ENCODE data around the gene ACOT7.
A peak's percentile ranks its signal among the peaks of the same experiment; 100 is the strongest.

The ACOT7 gene

DNA sequence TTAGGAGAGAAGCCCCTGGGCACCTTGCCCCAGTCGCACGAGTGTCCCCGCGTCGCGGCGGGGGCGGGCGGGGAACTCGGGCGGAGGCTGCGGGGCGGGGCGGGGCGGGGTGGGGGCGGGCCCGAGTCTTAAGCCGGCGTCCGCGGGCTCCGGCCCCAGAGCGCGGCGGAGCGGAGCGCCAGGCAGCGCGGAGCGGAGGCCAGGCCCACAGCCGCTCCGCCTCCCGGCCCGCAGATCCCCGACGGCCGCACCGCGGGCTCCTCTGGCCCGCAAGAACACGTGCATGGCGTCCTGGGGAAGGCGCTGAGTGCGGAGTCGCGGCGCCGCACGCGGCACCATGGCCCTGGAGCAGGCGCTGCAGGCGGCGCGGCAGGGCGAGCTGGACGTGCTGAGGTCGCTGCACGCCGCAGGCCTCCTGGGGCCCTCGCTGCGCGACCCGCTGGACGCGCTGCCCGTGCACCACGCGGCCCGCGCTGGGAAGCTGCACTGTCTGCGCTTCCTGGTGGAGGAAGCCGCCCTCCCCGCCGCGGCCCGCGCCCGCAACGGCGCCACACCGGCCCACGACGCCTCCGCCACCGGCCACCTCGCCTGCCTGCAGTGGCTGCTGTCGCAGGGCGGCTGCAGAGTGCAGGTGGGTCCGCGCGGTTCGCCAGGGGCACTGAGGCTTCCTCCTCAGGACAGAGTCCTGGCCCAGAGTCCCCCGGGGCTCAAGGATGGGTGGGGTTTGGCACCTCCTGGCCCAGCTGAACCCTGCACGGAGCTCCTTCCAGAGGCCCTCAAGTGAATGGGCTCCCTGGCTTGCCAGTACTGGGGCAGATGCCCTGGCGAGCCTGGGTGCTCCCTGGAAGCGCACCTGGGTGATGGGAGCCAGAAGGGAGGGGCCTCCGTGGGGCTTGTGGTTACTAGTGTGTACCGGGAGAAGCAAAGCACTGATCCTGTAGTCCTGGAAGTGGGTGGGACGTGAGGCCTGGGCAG lies 31.3 kb upstream of the ACOT7 start, which contains the start of gene ESPN:
TSS of gene ESPN (plus strand) at position 158 of the 975 bp plus-strand sequence. CDS start at position 338, 180 bp downstream.
- DNase-seq (ENCODE audit: low spot score) = no peak

DNA sequence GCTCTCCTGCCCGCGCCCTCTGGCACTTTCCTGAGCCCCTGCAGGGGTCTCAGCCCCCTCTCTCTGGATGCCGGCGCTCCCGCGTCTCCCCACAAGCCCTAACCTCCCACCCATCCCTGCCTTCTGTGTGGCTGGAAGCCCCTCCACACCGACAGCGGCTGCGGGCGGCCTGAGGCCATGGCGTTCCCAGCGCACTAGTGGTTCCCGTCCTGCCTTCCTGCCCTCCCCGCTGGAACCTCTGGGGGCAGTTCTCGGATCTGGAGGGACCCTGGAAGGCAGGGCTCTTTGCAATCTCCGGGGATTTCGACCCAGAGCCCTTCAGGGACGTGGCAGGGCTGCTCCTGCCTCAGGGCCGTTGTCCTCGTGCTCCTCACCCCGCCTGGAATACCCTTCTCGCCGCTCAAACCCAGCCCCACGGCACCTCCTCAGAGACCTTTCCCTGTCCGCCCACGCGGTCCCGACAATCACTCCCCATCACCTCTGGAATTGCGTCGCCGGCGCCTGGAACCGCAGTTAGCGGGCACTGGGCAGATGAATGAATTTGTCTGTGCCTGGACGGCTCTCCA lies 30.5 kb upstream of the ACOT7 start:
- DNase-seq (ENCODE audit: low spot score) = no peak

DNA sequence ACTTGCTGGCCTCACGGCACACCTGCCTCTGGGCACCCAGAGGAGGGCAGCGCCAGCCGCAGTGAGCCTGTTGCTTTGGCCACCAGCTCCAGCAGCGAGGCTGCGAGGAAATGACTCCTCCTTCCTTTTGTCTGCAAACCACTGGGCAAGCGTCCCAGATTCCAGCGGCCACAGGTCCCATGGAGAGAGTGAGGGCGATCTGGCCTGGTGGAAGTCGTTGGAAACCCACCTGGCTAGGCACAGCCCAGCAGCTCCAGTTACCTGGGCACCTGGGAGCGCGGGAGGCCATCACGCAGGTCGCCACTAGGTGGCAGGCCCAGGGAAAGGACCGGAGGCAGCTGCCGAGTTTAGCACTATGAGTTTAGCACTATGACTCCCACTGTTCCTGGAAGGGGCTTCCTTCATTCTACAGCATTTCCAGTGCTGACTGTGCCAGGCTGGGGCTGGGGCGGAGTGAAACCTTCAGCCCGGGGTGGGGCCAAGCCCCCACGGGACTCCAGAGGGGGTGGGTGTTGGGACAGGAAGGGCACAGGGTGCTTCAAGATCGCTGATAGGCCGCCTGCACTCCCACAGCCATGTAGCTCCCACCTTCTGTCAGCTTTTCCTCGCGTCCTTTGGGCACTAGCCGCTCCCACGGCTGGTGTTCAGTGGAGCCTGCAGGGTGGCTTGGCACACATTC lies 29.9 kb upstream of the ACOT7 start:
- DNase-seq (ENCODE audit: low spot score) = no peak

DNA sequence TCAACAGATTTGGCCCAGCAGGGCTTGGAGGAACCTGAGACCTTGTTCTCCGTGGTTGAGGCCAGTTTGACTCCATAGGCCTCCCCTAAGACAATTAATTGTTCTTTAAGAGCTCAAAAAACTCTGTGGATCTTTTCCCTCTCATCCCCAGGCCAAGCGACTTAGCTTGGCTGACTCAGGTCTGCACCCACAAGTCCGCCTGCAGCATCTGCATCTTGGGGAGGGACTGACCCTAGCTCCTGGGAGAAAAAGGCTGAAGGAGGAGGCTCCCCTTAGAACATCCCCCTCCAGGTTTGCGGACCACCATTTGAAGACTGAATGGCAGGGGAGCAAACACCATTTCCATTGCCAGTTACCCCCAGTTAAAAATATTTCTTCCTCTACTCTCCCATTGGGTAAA lies 27.7 kb upstream of the ACOT7 start:
- no peak for DNase-seq (ENCODE audit: low spot score)

DNA sequence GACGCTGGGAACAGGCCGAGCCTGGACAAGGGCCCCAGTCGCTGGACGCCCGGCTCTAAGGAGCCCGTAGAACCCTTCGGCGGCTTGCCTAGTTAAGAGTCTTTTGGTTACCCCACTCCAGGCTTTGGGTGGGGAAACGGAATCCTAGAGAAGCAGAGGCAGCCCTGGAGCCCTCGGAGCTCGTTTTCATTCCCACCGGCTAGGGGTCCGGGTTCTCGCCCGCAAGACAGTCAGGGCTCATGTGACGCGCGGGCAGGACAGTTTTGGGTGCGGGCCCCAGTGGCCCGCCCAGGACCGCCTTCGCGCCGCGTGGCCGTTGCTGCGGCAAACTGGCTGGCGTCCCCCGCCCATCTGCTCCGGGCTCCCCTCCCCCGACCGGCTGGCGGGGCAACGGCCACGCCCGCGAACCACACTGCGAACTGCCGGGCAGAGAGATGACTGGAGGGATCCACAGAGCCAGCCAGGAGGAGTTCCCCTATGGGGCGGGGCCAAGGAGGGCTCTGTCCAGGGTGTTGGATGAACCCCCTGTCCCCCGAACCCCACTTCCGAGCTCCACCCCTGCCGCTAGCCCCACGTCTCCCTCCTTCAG lies 27.0 kb upstream of the ACOT7 start:
- DNase-seq (ENCODE audit: low spot score) = no peak

DNA sequence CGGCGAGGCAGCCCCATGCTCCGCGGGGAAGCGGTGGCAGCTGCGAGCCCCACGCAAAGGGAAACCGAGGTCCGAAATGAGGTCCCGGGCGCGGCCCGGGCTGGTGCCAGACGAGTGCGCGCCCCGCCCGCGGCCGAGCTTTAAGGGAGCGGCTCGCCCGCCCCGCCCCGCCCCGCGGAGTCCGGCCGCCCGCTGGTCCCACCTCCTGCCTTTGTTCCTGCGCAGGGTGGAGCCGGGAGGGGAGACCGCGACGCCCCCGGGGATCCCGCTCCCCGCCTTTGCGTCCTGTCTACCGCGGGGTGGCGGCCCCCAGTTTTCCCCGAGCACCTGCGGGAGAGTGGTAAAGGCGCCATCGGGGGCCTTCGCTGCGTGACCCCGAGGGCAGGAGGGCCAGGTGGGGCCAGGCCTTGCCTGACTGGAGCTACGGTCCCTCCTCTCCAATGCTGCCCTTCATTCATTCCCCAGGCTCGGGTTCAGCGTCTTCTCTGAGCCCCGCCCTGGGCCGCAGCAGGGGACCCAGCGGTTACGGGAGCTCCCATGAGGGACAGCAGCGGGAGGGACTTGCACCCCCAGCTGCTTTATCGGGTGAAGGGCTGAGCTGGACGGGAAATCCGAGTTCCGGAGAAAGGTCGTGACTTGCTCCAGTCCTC lies 26.4 kb upstream of the ACOT7 start, which contains the start of gene HES2:
TSS of gene HES2 (minus strand) at position 116 of the 650 bp plus-strand sequence. CDS start at position 17, 99 bp downstream.
- DNase-seq (ENCODE audit: low spot score) = peak; percentile 64

DNA sequence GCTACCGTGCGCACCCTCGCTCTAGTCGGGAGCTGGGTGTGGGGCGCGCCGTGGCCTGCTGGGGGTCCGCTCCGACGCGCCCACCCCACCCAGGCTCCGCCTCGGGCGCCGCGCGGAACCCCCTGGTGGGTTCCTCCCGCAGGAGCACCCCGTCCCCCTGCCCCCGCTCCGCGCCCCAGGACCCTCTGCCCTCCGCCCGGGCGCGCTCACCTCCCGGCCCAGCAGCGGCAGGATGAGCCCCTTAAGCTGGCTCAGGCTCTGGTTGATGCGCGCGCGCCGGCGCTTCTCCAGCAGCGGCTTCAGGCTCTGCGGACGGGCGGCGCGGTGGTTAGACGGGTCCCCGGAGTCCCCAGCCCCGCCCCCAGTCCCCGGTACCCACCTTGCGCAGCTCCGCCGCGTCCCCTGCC lies 25.8 kb upstream of the ACOT7 start:
- DNase-seq (ENCODE audit: low spot score) = no peak

DNA sequence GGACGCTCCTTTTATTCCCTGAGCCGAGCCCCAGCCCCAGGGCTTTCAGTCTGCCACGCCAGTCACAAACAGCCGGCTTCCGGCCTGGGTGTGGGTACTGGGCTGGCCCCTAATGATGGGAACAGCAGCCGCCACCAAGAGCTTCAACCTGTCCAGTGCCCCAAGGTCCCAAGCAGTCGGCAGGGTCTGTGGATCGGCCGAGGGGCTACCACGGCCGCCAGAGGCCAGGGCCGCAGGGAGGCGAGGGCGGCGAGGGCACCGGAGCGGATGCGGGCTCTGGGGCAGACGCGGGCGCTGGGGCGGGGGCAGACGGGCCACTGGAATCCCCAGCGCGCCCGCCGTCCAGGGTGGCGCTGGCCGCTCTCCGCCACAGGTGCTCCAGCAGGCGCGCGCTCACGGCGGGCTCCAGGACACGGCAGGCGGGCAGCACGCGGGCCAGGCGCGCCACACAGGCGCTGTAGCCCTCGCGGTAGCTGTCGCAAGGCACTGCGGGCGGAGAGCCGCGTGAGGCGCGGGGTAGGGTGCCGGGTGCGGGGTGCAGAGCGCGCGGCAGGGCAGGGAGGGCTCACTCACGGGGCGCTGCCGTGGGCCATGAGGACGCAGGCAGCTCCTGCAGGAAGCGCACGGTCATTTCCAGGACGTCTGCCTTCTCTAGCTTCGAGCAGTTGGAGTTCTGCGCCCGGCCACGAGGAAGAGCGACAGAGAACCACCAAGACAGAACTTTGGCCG lies 25.3 kb upstream of the ACOT7 start:
- no peak for DNase-seq (ENCODE audit: low spot score)

DNA sequence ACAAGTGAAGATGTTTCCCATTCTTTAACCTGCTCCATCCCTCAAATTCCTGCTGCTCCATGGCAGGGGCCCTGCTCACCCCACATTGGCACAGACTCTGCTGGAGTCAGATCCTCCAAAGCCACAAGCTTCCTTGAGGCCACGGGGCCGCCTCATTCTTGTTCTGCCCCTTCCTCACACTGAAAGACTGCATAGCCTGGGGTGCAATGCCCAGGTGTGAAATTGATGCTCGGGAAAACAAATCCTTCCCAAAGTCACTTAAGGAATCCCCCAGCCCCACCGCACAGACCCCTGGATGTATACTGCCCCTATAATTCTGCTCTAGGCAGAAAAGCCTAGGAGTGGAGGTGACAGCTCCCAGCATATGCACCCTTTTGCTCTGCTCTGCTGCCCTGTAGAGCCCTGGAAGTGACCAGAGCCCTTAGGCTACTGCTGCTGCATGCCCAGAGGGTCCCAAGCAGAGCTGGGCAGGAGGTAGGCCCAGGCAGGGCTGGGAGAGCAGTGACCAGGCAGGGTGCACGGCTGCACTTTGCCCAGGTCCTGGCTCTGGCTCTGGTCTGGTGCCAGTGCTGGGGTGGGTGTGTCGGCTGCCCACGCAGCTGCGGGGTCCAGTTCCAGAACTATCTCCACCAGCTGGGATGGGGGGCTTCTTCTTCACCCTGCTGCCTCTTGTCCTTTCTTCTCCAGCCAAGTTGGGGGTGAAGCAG lies 24.5 kb upstream of the ACOT7 start:
- no peak for DNase-seq (ENCODE audit: low spot score)

DNA sequence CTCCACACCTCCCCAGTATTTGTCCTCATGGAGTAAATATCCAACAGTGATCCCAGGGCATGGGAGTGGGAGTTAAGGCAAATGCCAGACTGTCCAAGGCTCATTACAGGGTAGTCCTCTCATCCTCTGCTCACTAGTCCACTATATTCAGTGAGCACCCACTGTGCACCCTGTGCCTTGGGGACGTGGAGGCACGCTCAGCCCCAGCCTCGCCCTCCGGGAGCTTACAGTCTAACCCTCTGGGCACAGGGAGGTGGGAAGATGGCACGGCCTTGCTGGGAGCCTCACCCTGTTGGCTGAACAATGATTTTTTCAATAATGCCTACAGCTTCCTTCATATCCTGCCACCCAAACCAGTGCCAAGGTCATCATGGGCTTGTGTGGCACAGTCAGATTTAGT lies 23.3 kb upstream of the ACOT7 start:
- no peak for DNase-seq (ENCODE audit: low spot score)

DNA sequence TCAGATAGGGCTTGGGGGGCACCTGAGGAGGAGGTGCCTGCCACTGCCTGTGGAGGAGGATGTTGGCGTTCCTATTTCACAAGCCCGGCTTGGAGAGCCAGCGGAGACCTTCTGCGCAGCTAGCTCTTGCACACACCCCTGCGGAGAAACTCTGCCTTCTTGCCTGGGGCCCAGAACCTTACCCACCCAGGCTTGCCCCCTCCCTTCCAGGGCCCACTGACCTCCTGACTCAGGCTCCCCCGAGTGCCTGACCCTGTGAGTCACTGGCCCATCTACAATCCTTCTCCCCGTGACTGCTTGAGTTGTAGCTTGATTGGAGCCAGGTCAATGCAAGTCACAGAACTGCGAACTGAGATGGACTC lies 22.7 kb upstream of the ACOT7 start:
- DNase-seq (ENCODE audit: low spot score) = no peak

DNA sequence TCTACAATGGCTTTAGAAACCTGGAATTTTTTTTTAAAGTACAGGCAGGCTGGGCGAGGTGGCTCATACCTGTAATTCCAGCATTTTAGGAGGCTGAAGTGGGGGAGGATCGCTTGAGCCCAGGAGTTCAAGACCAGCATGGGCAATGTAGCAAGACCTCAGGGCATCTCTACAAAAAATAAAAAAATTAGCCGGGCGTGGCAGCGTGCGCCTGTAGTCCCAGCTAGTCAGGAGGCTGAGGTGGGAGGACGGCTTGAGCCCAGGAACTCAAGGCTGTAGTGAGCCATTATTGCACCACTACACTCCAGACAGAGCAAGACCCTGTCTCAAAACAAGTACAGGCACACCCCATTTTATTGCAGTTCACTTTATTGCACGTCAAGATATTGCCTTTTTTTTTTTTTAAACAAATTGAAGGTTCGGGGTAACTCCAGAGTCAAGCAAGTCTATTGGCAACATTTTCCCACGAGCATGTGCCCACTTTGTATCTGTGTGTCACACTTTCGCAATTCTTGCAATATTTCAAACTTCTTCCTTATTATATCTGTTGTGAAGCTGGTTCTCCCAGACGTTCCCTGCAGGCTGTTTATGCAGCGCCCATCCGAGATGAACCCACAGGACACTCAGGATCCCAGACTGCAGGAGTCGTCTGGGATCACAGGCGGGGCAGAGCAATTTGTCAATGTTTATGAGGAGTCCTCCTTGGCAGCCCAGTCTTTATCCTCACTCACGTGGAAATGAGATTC lies 21.5 kb upstream of the ACOT7 start:
- DNase-seq (ENCODE audit: low spot score) = no peak

DNA sequence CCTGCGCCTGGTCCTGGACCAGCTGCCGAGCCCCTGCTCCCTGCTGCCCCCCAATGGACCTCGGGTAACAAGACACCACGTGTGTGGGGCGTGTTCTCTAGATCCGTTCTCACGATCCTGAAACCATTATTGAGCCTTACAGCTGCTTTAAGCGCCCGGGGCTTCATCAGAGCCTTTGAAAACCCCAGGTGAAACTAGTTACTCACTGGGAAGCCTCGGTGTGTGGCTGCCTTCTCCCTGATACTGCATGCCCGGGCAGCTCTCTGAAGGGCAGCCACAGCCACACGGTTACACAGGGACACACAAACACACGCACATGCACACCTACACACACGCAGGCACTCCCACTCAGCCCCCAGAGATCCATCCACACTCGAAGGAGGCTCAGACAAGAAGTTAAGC lies 20.9 kb upstream of the ACOT7 start:
- DNase-seq (ENCODE audit: low spot score) = peak; percentile 80

DNA sequence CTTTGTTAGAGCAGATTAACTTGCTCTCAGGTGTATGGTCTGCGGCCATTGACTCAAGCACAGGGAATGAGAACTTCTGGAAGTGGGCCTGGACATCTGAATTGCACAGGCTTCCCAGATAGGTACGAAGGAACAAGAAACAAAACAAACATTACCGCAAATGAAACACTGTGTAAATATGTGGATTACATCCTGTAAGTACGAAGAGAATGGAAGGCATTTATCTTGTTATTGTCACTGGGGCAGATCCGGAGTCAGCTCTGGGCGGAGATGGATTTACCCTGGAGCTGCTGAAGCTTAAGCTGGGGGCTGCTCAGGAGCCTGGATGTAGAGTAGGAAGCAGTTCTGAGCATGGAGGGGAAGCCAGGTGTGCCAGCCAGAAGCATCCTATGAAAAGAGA lies 19.3 kb upstream of the ACOT7 start:
- no peak for DNase-seq (ENCODE audit: low spot score)

DNA sequence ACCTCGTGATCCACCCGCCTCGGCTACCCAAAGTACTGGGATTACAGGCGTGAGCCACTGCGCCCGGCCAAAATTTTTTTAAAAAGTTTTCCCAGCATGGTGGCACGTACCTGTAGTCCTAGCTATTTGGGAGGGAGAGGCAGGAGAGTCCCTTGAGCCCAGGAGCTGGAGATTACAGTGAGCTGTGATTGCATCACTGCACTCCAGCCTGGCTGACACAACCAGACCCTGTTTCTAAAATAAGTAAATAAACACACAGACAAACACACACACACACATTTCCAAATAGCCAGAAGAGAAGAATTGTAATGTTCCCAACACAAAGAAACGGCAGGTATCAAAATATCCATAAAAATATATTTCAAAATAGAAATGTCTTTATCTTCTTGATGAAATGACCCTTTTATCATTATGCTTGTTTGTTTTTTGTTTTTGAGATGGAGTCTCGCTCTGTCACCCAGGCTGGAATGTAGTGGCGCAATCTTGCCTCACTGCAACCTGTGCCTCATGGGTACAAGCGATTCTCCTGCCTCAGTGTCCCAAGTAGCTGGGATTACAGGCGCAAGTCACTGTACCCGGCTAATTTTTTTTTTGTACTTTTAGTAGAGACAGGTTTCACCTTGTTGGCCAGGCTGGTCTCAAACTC lies 16.8 kb upstream of the ACOT7 start:
- DNase-seq (ENCODE audit: low spot score) = no peak

DNA sequence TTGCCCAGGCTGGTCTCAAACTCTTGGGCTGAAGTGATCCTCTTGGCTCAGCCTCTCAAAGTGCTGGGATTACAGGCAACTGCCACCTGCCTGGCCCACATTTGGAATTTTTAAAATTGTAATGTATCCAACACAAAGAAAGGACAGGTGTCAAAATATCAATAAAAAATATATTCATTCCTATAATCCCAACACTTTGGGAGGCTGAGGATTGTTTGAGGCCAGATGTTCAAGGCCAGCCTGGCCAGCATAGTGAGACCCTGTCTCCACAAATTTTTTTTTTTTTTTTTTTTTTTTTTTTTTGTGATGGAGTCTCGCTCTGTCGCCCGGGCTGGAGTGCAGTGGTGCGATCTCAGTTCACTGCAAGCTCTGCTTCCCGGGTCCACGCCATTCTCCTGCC lies 16.2 kb upstream of the ACOT7 start:
- DNase-seq (ENCODE audit: low spot score) = no peak

DNA sequence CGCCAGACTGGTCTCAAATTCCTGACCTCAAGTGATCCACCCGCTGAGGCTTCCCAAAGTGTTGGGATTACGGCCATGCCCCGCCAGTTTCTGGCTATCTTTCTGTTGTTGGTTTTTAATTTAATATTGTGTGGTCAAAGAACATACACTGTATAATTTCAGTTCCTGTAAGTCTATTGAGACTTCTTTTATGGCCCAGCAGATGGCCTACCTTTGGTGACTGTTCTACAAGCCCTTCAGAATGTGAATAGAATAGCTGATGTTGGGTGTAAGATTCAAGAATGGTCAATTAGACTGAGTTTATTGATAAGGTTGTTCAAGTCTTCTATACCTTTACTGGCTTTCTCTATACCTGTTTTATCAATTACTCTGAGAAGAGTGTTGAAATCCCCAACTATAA lies 15.5 kb upstream of the ACOT7 start:
- no peak for DNase-seq (ENCODE audit: low spot score)

DNA sequence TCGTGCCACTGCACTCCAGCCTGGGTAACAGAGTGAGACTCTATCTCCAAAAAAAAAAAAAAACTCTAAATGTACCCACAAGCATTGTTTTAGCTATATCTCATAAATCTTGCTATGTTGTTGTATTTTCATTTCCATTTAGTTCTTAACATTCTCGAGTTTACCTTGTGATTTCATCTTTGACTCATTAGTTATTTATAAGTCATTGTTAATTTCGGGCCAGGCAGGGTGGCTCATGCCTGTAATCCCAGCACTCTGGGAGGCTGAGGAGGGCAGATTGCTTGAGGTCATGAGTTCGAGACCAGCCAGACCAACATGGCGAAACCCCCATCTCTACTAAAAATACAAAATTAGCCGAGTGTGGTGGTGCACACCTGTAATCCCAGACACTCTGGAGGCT lies 14.5 kb upstream of the ACOT7 start:
- DNase-seq (ENCODE audit: low spot score) = no peak

DNA sequence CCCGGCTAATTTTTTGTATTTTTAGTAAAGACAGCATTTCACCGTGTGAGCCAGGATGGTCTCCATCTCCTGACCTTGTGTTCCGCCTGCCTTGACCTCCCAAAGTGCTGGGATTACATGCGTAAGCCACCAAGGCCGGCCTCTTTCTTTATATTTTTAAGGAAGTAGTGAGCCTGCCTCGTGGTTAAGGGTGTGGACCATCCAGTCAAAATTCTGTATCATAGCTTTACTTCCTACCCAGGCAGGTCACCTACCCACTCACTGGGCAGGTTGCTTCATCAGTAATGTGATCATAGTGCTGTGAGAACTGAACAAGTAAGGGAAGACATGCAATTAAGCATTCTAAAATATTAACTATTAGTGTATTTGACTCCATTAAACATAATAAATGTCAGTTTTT lies 8.1 kb upstream of the ACOT7 start:
- DNase-seq (ENCODE audit: low spot score) = no peak

All from AG08396 (cell line).